Activated CD8-positive, alpha-beta memory T cell treated with anti-CD3 and anti-CD28 coated beads for 1 hour (primary cell): Measurements from ENCODE around the gene STPG3.

Experiments
- DNase-seq, 2 donors: peaks; one replicate each; pipeline ENCODE4 v3.0.0-alpha.2; 2020; ENCODE audit warnings: low read depth in 1 of 2; ENCODE audit errors: extremely low read depth in 1 of 2

STPG3 gene

GRCh38 chr9:137251194-137251461 is at the start of gene STPG3:
TSS of gene STPG3 (plus strand) at chr9:137251286. CDS start at chr9:137251287, 1 bp downstream.
- DNase-seq: no peak

GRCh38 chr9:137202966-137203365 is 48.1 kb upstream of the STPG3 start:
- no peak for DNase-seq

- DNase-seq: no peak
Measured at GRCh38 chr9:137204731-137205125, 46.4 kb upstream of the STPG3 start.

GRCh38 chr9:137205126-137206069 is 45.7 kb upstream of the STPG3 start, which contains the start of the genes NDOR1 and TMEM203:
TSS of gene NDOR1 (plus strand) at chr9:137205700. CDS start at chr9:137205778, 78 bp downstream.
TSS of gene TMEM203 (minus strand) at chr9:137205648. CDS start at chr9:137205414, 234 bp downstream.
- DNase-seq: peak; percentile 82 to 95

GRCh38 chr9:137206602-137207001 is 44.5 kb upstream of the STPG3 start:
- no peak for DNase-seq

- no peak for DNase-seq
Measured at GRCh38 chr9:137211532-137211931, 39.6 kb upstream of the STPG3 start.

- no peak for DNase-seq
Measured at GRCh38 chr9:137212520-137212919, 38.6 kb upstream of the STPG3 start.

GRCh38 chr9:137213160-137214060 is 37.7 kb upstream of the STPG3 start:
- DNase-seq: no peak

- DNase-seq: no peak
Measured at GRCh38 chr9:137214620-137215019, 36.5 kb upstream of the STPG3 start.

GRCh38 chr9:137215196-137215986 is 35.7 kb upstream of the STPG3 start:
- DNase-seq: no peak

- no peak for DNase-seq
Measured at GRCh38 chr9:137216188-137216965, 34.7 kb upstream of the STPG3 start.

GRCh38 chr9:137217276-137218211 is 33.5 kb upstream of the STPG3 start:
- no peak for DNase-seq

GRCh38 chr9:137218212-137218753 is 32.8 kb upstream of the STPG3 start:
- DNase-seq: no peak

- DNase-seq: no peak
Measured at GRCh38 chr9:137218754-137219271, 32.3 kb upstream of the STPG3 start.

- no peak for DNase-seq
Measured at GRCh38 chr9:137219757-137220316, 31.2 kb upstream of the STPG3 start.

- DNase-seq: no peak
Measured at GRCh38 chr9:137220317-137221094, 30.6 kb upstream of the STPG3 start.

GRCh38 chr9:137221095-137221505 is 30.0 kb upstream of the STPG3 start:
- no peak for DNase-seq
